ENCODE data around the gene LIN28B.

- no peak for TF ChIP-seq POLR2A (IDR thresholded peaks at IDR 0.05)
- no peak for TF ChIP-seq CTCF (IDR thresholded peaks at IDR 0.05)
- TF ChIP-seq POLR2AphosphoS5 (IDR thresholded peaks at IDR 0.05), result no peak
Observed at GRCh38 chr6:105094133-105094640, 137.3 kb downstream of the LIN28B start.
